GM04503 (cell line): ENCODE measurements around the gene PDZD2.
"Not testable (repeated sequence)": the region's sequence is repeated elsewhere in the genome, so short reads cannot be mapped to it uniquely, and the experiment has no call there.

ENCODE experiments used
- DNase-seq: peaks from one replicate; pipeline ENCODE4 v3.0.0-alpha.2; 2012; ENCODE audit warnings: low read depth

Gene PDZD2

DNA sequence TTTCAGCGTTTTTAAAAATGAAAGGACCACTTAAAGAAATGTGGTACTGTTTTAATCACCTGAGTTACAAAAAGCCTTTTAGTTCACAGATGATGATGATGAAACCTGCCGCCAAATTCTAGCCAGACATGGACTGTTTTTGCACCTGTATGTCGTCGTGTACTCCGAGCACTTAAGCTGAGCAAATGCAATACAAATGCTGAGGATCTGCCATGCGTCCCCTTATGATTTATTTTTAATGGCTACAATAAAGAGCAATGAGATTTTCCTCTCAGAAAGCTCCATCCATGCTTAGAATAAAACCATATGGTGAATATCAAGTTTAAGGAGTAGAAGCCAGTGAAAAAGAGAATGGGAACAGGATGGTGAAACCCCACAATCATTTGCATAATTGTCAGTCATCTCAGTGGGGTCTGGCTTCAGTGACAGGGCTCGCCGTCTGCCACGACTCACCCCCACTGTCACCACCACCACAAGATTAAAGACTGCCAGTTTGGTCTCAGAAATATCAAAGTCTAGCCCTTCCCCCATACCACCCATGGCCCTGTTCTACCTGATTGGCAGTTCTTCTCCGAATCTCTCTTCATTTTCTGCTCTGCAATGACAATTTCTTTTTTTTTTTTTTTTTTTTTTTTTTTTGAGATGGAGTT, 375.3 kb downstream of the PDZD2 start:
- DNase-seq: no peak

- not testable (repeated sequence) for DNase-seq
Measured at GRCh38 chr5:32015262-32015661, 376.3 kb downstream of the PDZD2 start.

- DNase-seq: no peak
Measured at GRCh38 chr5:32017692-32018367, 378.9 kb downstream of the PDZD2 start.

GRCh38 chr5:32018476-32019436, 379.8 kb downstream of the PDZD2 start:
- DNase-seq: no peak

DNA sequence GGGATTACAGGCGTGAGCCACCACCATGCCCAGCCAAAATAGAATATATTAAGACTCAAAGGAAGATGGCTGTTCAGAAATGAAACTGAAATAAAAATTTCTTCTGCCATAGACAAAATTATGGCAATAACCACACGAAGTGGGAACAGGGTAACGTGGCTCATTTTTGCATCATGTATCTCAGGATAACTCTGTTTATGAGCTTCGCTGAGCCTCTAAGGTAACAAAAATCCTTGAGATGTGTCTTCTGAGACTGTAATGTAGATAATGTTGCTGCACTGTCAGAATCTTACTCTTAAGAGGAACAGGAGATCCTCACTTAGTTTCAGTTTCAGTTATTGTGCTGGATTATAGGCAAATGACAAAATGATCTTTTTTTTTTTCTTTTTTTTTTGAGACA, 381.3 kb downstream of the PDZD2 start:
- no peak for DNase-seq

- DNase-seq: no peak
Measured at GRCh38 chr5:32020946-32021345, 382.0 kb downstream of the PDZD2 start.

GRCh38 chr5:32021771-32022170, 382.8 kb downstream of the PDZD2 start:
- DNase-seq: no peak

DNA sequence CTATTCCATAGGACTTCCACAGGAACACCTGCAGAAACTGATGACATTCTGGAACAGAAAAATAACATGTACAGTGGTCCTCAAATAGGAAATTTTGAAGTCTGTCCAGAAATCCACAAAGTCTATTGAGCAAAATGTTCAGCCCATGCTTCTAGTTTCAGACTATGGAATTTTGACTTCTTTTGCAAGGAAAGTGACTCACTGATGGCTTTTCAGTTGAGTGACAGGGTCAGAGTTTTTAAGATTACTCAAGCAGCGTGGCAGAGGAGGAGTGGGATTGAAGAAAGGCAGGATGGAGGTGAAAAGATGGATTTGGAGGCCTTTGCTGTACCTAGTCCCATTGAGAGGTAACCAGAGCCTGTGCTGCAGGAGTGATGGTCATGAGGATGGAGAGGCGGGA, 383.7 kb downstream of the PDZD2 start:
- DNase-seq: no peak

DNA sequence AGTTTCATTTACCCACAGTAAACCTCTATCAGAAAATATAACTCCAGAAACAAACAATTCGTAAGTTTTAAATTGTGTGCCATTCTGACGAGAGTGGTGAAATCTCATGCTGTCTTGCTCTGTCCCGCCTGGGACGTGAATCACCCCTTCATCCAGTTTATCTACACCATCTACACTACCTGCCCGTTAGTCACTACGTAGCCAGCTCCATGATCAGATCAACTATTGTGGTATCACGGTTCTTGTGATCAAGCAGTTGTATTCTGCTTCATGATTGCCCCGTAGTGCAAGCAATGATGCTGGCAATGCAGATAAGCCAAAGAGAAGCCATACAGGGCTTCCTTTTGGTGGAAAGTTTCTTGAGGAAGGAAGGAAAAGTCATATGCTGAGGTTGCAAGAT, 384.9 kb downstream of the PDZD2 start:
- DNase-seq: no peak

GRCh38 chr5:32024751-32025150, 385.8 kb downstream of the PDZD2 start:
- no peak for DNase-seq

DNA sequence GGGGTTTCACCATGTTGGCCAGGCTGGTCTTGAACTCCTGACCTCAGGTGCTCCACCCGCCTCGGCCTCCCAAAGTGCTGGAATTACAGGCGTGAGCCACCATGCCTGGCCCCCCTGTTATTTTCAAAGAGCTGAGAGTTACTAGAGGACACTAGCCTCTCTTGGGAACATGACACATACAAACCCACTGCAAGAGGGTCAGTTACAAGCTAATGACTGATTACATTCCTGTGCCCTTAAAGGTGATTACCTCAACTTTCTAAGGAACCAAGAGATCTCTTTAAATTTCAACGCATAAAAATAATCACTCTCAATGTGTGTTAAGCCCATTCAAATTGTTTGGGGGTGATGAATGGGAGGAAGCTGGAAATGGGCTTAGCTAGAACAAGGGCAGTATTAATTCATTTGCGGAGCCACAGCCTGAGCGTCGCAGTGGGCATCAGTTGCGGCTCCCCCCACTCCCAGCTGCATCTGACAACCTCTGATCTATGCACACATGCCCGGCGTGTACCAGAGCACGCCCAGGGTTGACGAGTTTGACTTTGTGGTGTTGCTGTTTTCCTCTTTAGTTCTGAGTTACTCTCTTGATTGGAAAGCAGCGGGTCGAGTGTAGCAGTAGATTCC, 388.3 kb downstream of the PDZD2 start:
- no peak for DNase-seq

DNA sequence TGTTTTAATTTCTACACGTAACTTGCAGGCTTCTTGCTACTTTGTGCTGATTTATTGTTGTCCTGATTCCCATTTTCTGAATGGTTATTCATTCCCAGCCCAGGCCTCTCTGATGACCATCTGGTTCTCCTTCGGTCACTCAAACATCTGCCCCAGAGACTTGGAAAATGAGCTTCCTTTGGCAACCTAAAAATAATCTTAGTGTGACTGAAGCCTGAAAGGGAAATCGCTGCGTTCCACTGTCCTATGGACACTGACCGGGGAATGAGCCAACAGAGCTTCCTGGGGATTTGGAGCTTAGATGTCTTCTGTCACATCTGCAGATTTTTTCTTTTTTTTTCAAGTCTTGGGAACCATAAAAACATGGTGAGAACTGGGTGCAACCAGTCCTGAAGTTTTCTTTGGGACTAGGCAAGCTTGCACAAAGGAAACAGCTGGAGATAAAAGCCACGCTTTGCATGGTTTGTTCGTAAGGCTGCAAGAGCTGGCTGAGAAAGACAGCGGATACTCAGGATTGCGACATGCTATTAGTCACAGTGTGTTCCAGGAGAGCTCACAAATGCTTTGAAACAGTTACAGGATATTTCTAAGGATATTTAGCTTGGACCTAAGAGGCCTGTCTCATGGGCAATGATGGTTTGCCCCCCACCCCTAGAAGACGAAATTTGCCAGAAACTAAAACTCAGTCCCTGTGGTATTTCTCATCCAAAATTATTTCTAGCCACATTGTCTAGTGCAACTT, 389.0 kb downstream of the PDZD2 start:
- DNase-seq: peak; percentile 95

DNA sequence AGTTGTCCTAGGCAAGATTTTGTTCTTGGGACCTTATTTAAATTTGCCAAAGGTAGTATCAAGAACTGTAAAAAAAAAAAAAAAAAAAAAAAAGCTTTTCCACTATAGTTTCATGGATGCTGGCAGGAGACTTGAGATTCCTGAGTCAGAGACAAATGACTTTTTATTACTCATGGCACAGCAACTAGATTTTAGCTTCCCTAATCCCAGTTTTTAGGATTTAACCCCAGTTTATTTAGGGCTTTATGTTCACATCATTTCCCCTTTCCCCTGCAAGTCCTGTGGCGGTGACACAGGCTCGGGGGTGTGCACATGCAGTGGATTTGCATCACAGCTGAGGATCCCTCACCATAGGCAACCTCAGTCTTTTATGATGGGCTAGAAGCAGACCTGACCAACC, 390.3 kb downstream of the PDZD2 start:
- no peak for DNase-seq

- no peak for DNase-seq
Measured at GRCh38 chr5:32029781-32030180, 390.9 kb downstream of the PDZD2 start.

- no peak for DNase-seq
Measured at GRCh38 chr5:32030222-32030621, 391.3 kb downstream of the PDZD2 start.

- no peak for DNase-seq
Measured at GRCh38 chr5:32030686-32031085, 391.8 kb downstream of the PDZD2 start.

DNA sequence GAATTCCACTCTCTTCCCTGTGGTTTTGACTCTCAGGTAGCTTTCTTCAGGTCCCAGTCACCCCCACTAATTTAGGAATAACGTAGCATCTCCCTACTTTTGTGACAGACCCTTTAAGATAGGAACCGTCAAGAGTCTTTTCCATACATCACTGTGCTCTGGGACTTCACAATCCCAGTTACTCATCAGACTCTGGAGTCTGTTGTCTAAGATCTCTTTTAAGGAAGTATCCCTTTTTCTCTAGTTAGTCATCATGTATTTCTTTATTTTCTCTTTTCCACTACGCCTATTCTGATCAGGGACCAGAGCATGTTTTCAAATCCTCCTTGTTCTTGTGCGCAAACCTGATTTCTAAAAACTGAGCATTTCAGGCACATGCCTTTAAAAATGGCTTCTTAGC, 392.2 kb downstream of the PDZD2 start:
- DNase-seq: no peak

GRCh38 chr5:32038523-32038922, 399.6 kb downstream of the PDZD2 start:
- DNase-seq: no peak

- DNase-seq: not testable (repeated sequence)
Measured at GRCh38 chr5:32039133-32039532, 400.2 kb downstream of the PDZD2 start.

- not testable (repeated sequence) for DNase-seq
Measured at GRCh38 chr5:32039601-32040000, 400.7 kb downstream of the PDZD2 start.

DNA sequence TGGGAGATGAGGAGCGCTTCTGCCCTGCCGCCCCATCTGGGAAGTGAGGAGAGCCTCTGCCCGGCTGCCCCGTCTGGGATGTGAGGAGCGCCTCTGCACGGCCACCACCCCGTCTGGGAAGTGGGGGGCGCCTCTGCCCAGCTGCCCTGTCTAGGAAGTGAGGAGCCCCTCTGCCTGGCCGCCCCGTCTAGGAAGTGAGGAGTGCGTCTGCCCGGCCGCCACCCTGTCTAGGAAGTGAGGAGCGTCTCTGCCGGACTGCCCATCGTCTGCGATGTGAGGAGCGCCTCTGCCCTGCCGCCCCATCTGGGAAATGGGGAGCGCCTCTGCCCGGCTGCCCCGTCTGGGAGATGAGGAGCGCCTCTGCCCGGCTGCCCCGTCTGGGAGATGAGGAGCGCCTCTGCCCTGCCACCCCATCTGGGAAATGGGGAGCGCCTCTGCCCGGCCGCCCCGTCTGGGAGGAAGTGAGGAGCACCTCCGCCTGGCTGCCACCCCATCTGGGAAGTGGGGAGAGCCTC, 401.3 kb downstream of the PDZD2 start:
- DNase-seq: not testable (repeated sequence)
